WTC11 (cell line): ENCODE data around the gene ELFN2. TPM values are rescaled to one million over a fixed set of nuclear protein-coding genes. Genes with fewer than 3 reads are reported as not detected.
"Not testable (repeated sequence)": the region's sequence is repeated elsewhere in the genome, so short reads cannot be mapped to it uniquely, and the experiment has no call there.

Experiments
- ATAC-seq: fragments of 200-7000 bp; cut with Tn5 transposase; 2 replicates; pipeline ENCODE4 v1.10.0; 2021; ENCODE audit warnings: mild to moderate bottlenecking, moderate library complexity
- CTCF ChIA-PET: fragments of 300-600 bp; sonication (Branson Sonifier 250); formaldehyde crosslinking; loops from one replicate; lab custom pipeline; 2021; ENCODE audit warnings: antibody characterized with exemption; lab: Charles Lee
- POLR2A ChIA-PET: fragments of 350-600 bp; sonication (Branson Sonifier 250); formaldehyde crosslinking; loops from one replicate; lab custom pipeline; 2021; ENCODE audit warnings: antibody characterized with exemption; lab: Charles Lee
- DNase-seq: peaks from one replicate; pipeline ENCODE4 v3.0.0; 2021; ENCODE audit warnings: low spot score
- H3K27ac Mint-ChIP-seq: 2 replicates; pipeline ENCODE4 v1.8.0; 2021; ENCODE audit warnings: mixed read lengths
- H3K27me3 Mint-ChIP-seq: 2 replicates; pipeline ENCODE4 v1.8.0; 2021; ENCODE audit warnings: low read depth, mild to moderate bottlenecking, moderate library complexity, mixed read lengths
- H3K36me3 Mint-ChIP-seq: 2 replicates; pipeline ENCODE4 v1.8.0; 2021; ENCODE audit warnings: mixed read lengths
- H3K4me1 Mint-ChIP-seq: 2 replicates; pipeline ENCODE4 v1.8.0; 2022; ENCODE audit warnings: mixed read lengths
- H3K4me3 Mint-ChIP-seq: 2 replicates; pipeline ENCODE4 v1.8.0; 2021; ENCODE audit warnings: mild to moderate bottlenecking, moderate library complexity, mixed read lengths
- H3K9me3 Mint-ChIP-seq: 2 replicates; pipeline ENCODE4 v1.8.0; 2021; ENCODE audit warnings: mixed read lengths
- AFF4 ChIP-seq: sonication (generic); formaldehyde crosslinking; IDR thresholded peaks from 2 replicates; pipeline ENCODE4 v1.8.1; 2023; ENCODE audit warnings: mild to moderate bottlenecking, missing genetic modification reagents, borderline replicate concordance
- ATF6 ChIP-seq: sonication (generic); formaldehyde crosslinking; IDR thresholded peaks from 2 replicates; pipeline ENCODE4 v1.8.1; 2023; ENCODE audit warnings: mild to moderate bottlenecking, missing genetic modification reagents
- CREM ChIP-seq: sonication (generic); formaldehyde crosslinking; IDR thresholded peaks from 2 replicates; pipeline ENCODE4 v1.8.1; 2022; ENCODE audit warnings: mild to moderate bottlenecking, missing genetic modification reagents, moderate library complexity
- E2F1 ChIP-seq: sonication (generic); formaldehyde crosslinking; IDR thresholded peaks from 2 replicates; pipeline ENCODE4 v1.8.0; 2022; ENCODE audit warnings: mild to moderate bottlenecking, missing genetic modification reagents
- EMX1 ChIP-seq: fragments of 250-450 bp; sonication (Bioruptor Pico); IDR thresholded peaks from 2 replicates; pipeline ENCODE4 v1.8.0; 2021; ENCODE audit warnings: mild to moderate bottlenecking
- FOXP1 ChIP-seq: sonication (generic); formaldehyde crosslinking; IDR thresholded peaks from 2 replicates; pipeline ENCODE4 v1.8.0; 2022; ENCODE audit warnings: missing genetic modification reagents, mild to moderate bottlenecking, moderate library complexity, borderline replicate concordance
- JUN ChIP-seq: sonication (generic); formaldehyde crosslinking; IDR thresholded peaks from 2 replicates; pipeline ENCODE4 v1.8.0; 2023; ENCODE audit warnings: mild to moderate bottlenecking, missing genetic modification reagents
- NFATC4 ChIP-seq: fragments of 250-450 bp; sonication (Bioruptor Pico); IDR thresholded peaks from 2 replicates; pipeline ENCODE4 v1.9.0; 2021; ENCODE audit warnings: mild to moderate bottlenecking
- NFE2L1 ChIP-seq: sonication (generic); formaldehyde crosslinking; IDR thresholded peaks from 2 replicates; pipeline ENCODE4 v1.8.1; 2023; ENCODE audit warnings: missing genetic modification reagents
- SMAD4 ChIP-seq: sonication (generic); formaldehyde crosslinking; IDR thresholded peaks from 2 replicates; pipeline ENCODE4 v1.8.0; 2022; ENCODE audit warnings: mild to moderate bottlenecking, missing genetic modification reagents
- SP1 ChIP-seq: sonication (generic); formaldehyde crosslinking; conservative IDR thresholded peaks from 2 replicates; pipeline ENCODE4 v1.8.1; 2022; ENCODE audit warnings: missing genetic modification reagents
- TCF7 ChIP-seq: sonication (generic); formaldehyde crosslinking; IDR thresholded peaks from 2 replicates; pipeline ENCODE4 v1.8.0; 2022; ENCODE audit warnings: mild to moderate bottlenecking, low read depth, missing genetic modification reagents, moderate library complexity
- TEAD4 ChIP-seq: sonication (generic); formaldehyde crosslinking; IDR thresholded peaks from 2 replicates; pipeline ENCODE4 v1.8.0; 2022; ENCODE audit warnings: mild to moderate bottlenecking, missing genetic modification reagents
- USF1 ChIP-seq: sonication (generic); formaldehyde crosslinking; IDR thresholded peaks from 2 replicates; pipeline ENCODE4 v1.8.0; 2022; ENCODE audit warnings: mild to moderate bottlenecking, missing genetic modification reagents
- ZBTB43 ChIP-seq: sonication (generic); formaldehyde crosslinking; IDR thresholded peaks from 2 replicates; pipeline ENCODE4 v1.8.1; 2023; ENCODE audit warnings: mild to moderate bottlenecking, missing genetic modification reagents
- ZNF232 ChIP-seq: sonication (generic); formaldehyde crosslinking; IDR thresholded peaks from 2 replicates; pipeline ENCODE4 v1.8.0; 2022; ENCODE audit warnings: mild to moderate bottlenecking, missing genetic modification reagents
- ZNF416 ChIP-seq: fragments of 250-450 bp; sonication (Bioruptor Pico); IDR thresholded peaks from 2 replicates; pipeline ENCODE4 v1.9.0; 2021; ENCODE audit warnings: mild to moderate bottlenecking, inconsistent platforms
- ZNF425 ChIP-seq: fragments of 250-450 bp; sonication (Bioruptor Pico); conservative IDR thresholded peaks from 2 replicates; pipeline ENCODE4 v1.9.0; 2021; ENCODE audit warnings: mild to moderate bottlenecking
- ZNF671 ChIP-seq: fragments of 250-450 bp; sonication (Bioruptor Pico); IDR thresholded peaks from 2 replicates; pipeline ENCODE4 v1.8.0; 2021; ENCODE audit warnings: mild to moderate bottlenecking
- total RNA-seq: library from RNA; stranded (reverse); gene quantifications from 3 replicates; pipeline ENCODE4 v1.2.3, GENCODE V29; 2021

Gene ELFN2
- total RNA-seq, 1 experiment from 2014 or later, result 0.87 TPM

GRCh38 chr22:37470087-37470445 lies 42.8 kb upstream of the ELFN2 start:
- no peaks in the 10 kb centered on the region for H3K9me3 Mint-ChIP-seq
- POLR2A ChIA-PET, result no interaction called here
- H3K4me1 Mint-ChIP-seq, result 0 out of 2 replicates have a peak, but pooled peaks cover 3% of the 10 kb centered on the region
- H3K27ac Mint-ChIP-seq, result no peak overlapping the region
- TF ChIP-seq E2F1 (CRISPR knock-in tag) (no peak), TCF7 (CRISPR knock-in tag) (no peak), ZNF671 (CRISPR knock-in tag) (no peak)
- CTCF ChIA-PET, result interaction anchor here (0.6 to 1.8 kb wide), 2 partner anchors 97 to 138 kb away, joined by 4 read pairs; partner anchors contain the start of gene GGA1
- H3K36me3 Mint-ChIP-seq, result no peaks in the 10 kb centered on the region
- DNase-seq (no peak), ATAC-seq (no peak)
- H3K4me3 Mint-ChIP-seq, result no peak overlapping the region
- H3K27me3 Mint-ChIP-seq, result no peaks in the 10 kb centered on the region; the same call in 1 of the 2 replicates

GRCh38 chr22:37469416-37470086 lies 42.3 kb upstream of the ELFN2 start:
- 0 out of 2 replicates have a peak, but pooled peaks cover 3% of the 10 kb centered on the region for H3K4me1 Mint-ChIP-seq
- TF ChIP-seq E2F1 (CRISPR knock-in tag), result no peak
- TF ChIP-seq AFF4, result no peak
- no peak for TF ChIP-seq JUN
- no peak for TF ChIP-seq ZNF232
- no peak for TF ChIP-seq SMAD4 (CRISPR knock-in tag)
- no peak for TF ChIP-seq ZNF416 (CRISPR knock-in tag)
- no peak for TF ChIP-seq ATF6 (CRISPR knock-in tag)
- no peak for TF ChIP-seq TEAD4 (CRISPR knock-in tag)
- TF ChIP-seq NFE2L1 (CRISPR knock-in tag), result no peak
- no peak for TF ChIP-seq USF1 (CRISPR knock-in tag)
- TF ChIP-seq FOXP1 (CRISPR knock-in tag), result no peak
- TF ChIP-seq NFATC4, result no peak
- TF ChIP-seq ZNF425 (CRISPR knock-in tag), result no peak
- TF ChIP-seq CREM (CRISPR knock-in tag), result no peak
- TF ChIP-seq ZBTB43 (CRISPR knock-in tag), result no peak
- TF ChIP-seq EMX1, result no peak
- no peak for TF ChIP-seq SP1 (CRISPR knock-in tag)
- ATAC-seq, result no peak

GRCh38 chr22:37468201-37468695 lies 41.0 kb upstream of the ELFN2 start:
- DNase-seq, H3K4me1 Mint-ChIP-seq, H3K9me3 Mint-ChIP-seq, ATAC-seq, CTCF ChIA-PET, H3K27ac Mint-ChIP-seq, POLR2A ChIA-PET, H3K36me3 Mint-ChIP-seq, H3K27me3 Mint-ChIP-seq, H3K4me3 Mint-ChIP-seq: not testable (repeated sequence)

More at GRCh38 chr22:37469416-37470086, 42.3 kb upstream of the ELFN2 start:
- Mint-ChIP-seq H3K4me3 (no peak overlapping the region), H3K36me3 (no peaks in the 10 kb centered on the region), H3K27me3 (no peaks in the 10 kb centered on the region; the same call in 1 of the 2 replicates), H3K27ac (no peak overlapping the region), H3K9me3 (no peaks in the 10 kb centered on the region)
- POLR2A ChIA-PET, result no interaction called here
- DNase-seq, result no peak
- CTCF ChIA-PET, result interaction anchor here (0.6 to 1.8 kb wide), 2 partner anchors 98 to 139 kb away, joined by 4 read pairs; partner anchors contain the start of gene GGA1
